ENCODE measurements around the gene NFIA.

- TF ChIP-seq CTCF (conservative IDR thresholded peaks at IDR 0.05 in 1 of 2, IDR thresholded peaks at IDR 0.05 in 1 of 2; ENCODE audit: extremely low read depth in 1 of 2, insufficient read depth in 1 of 2, low read depth in 1 of 2, low read length in 2 of 2) = no peak
- no peak for TF ChIP-seq EZH2 (IDR thresholded peaks at IDR 0.05; ENCODE audit: borderline replicate concordance, low read length)
Observed at GRCh38 chr1:61439234-61439633, 356.9 kb downstream of the NFIA start.
